CD14-positive monocyte (primary cell): ENCODE measurements around the gene TRIM3. TPM values are rescaled to one million over a fixed set of nuclear protein-coding genes. Genes with fewer than 3 reads are reported as not detected.
A peak's percentile ranks its signal among the peaks of the same experiment; 100 is the strongest.

Experiments used
- DNase-seq, 3 donors: peaks; one replicate each; pipeline ENCODE4 v3.0.0-alpha.2; 2011 to 2022
- H2AFZ ChIP-seq: 2 replicates; pipeline ENCODE4 v1.6.0; 2012; ENCODE audit warnings: mild to moderate bottlenecking, low read depth, low read length, inconsistent platforms; ENCODE audit not compliant: insufficient read depth, poor library complexity, severe bottlenecking
- H3K27ac ChIP-seq, 2 donors: 1 replicate in 1 of 2; 2 replicates in 1 of 2; pipeline ENCODE4 v1.5.1; 2012 to 2013; ENCODE audit warnings: low read length in 2 of 2, control low read depth in 1 of 2, inconsistent platforms in 1 of 2, low read depth in 1 of 2, mild to moderate bottlenecking in 1 of 2
- H3K27me3 ChIP-seq, 2 donors: one replicate each; pipeline versions ENCODE4 v1.6.0 to v1.6.1; 2011 to 2013; ENCODE audit warnings: low read length in 2 of 2; ENCODE audit not compliant: control insufficient read depth in 2 of 2, insufficient read depth in 2 of 2
- H3K36me3 ChIP-seq, 2 donors: replicated peaks in 1 of 2; 1 replicate in 1 of 2; 2 replicates in 1 of 2; pipeline versions ENCODE4 v1.5.1 to v1.6.1; 2012 to 2013; ENCODE audit warnings: low read length in 2 of 2, control low read depth in 1 of 2, inconsistent platforms in 1 of 2, mild to moderate bottlenecking in 1 of 2; ENCODE audit not compliant: insufficient read depth in 2 of 2, control insufficient read depth in 1 of 2
- H3K4me1 ChIP-seq, 2 donors: 1 replicate in 1 of 2; 2 replicates in 1 of 2; pipeline versions ENCODE4 v1.5.1 to v1.6.1; 2012 to 2013; ENCODE audit warnings: low read length in 2 of 2, control low read depth in 1 of 2, inconsistent platforms in 1 of 2, mild to moderate bottlenecking in 1 of 2, moderate library complexity in 1 of 2; ENCODE audit not compliant: insufficient read depth in 2 of 2, control insufficient read depth in 1 of 2
- H3K4me2 ChIP-seq: replicated peaks from 2 replicates; pipeline ENCODE3; 2012; ENCODE audit warnings: low read length, moderate library complexity, mild to moderate bottlenecking; ENCODE audit not compliant: poor library complexity, severe bottlenecking; ENCODE audit errors: extremely low read depth
- H3K4me3 ChIP-seq, 3 experiments: fragments of 200-600 bp in 1 of 3; sonication (generic) in 1 of 3; replicated peaks in 1 of 3; 1 replicate in 2 of 3; 2 replicates in 1 of 3; pipeline ENCODE4 v1.5.1; 2011 to 2013; ENCODE audit warnings: low read length in 3 of 3, mild to moderate bottlenecking in 3 of 3, control low read depth in 2 of 3, low read depth in 2 of 3, inconsistent platforms in 1 of 3, moderate library complexity in 1 of 3
- H3K79me2 ChIP-seq: 2 replicates; pipeline ENCODE4 v1.6.0; 2012; ENCODE audit warnings: mild to moderate bottlenecking, control low read depth, inconsistent platforms, low read length, moderate library complexity; ENCODE audit not compliant: insufficient read depth
- H3K9ac ChIP-seq: 2 replicates; pipeline ENCODE4 v1.6.0; 2017; ENCODE audit warnings: low read length, mild to moderate bottlenecking; ENCODE audit not compliant: insufficient read depth, poor library complexity, severe bottlenecking
- H3K9me3 ChIP-seq, 2 donors: replicated peaks in 1 of 2; 1 replicate in 1 of 2; 2 replicates in 1 of 2; pipeline versions ENCODE4 v1.5.1 to v1.6.1; 2012 to 2013; ENCODE audit warnings: low read length in 2 of 2, control low read depth in 1 of 2; ENCODE audit not compliant: control insufficient read depth in 1 of 2, insufficient read depth in 1 of 2
- H4K20me1 ChIP-seq: 2 replicates; pipeline ENCODE4 v1.6.0; 2012; ENCODE audit warnings: mild to moderate bottlenecking, low read length, control low read depth, moderate library complexity; ENCODE audit not compliant: insufficient read depth
- H3K27ac Mint-ChIP-seq, 7 donors: one replicate each; pipeline ENCODE4 v1.8.0; 2020; ENCODE audit warnings: mild to moderate bottlenecking in 7 of 7, mixed read lengths in 7 of 7, moderate library complexity in 6 of 7, inconsistent platforms in 2 of 7
- H3K27me3 Mint-ChIP-seq, 3 donors: one replicate each; pipeline ENCODE4 v1.8.0; 2021 to 2022; ENCODE audit warnings: low read depth in 3 of 3, mild to moderate bottlenecking in 3 of 3, mixed read lengths in 3 of 3, moderate library complexity in 3 of 3, inconsistent platforms in 1 of 3
- H3K36me3 Mint-ChIP-seq, 2 donors: one replicate each; pipeline ENCODE4 v1.8.0; 2020; ENCODE audit warnings: mixed read lengths in 2 of 2, inconsistent platforms in 1 of 2, mild to moderate bottlenecking in 1 of 2
- H3K4me1 Mint-ChIP-seq: one replicate; pipeline ENCODE4 v1.8.0; 2020; ENCODE audit warnings: mild to moderate bottlenecking, mixed read lengths
- H3K4me3 Mint-ChIP-seq, 2 donors: one replicate each; pipeline ENCODE4 v1.8.0; 2020; ENCODE audit warnings: mild to moderate bottlenecking in 2 of 2, mixed read lengths in 2 of 2, moderate library complexity in 1 of 2
- H3K9me3 Mint-ChIP-seq, 7 donors: one replicate each; pipeline ENCODE4 v1.8.0; 2020 to 2022; ENCODE audit warnings: mixed read lengths in 7 of 7, mild to moderate bottlenecking in 6 of 7, moderate library complexity in 6 of 7, inconsistent platforms in 2 of 7
- WGBS: methylation state at CpG from one replicate; pipeline ENCODE4 v1.1.5; 2013; ENCODE audit warnings: missing lambda C conversion rate; ENCODE audit not compliant: insufficient coverage; 5-methylcytosine and 5-hydroxymethylcytosine counted together
- intact Hi-C, 2 donors: fragments of 100-400 bp; cut with micrococcal nuclease; formaldehyde crosslinking; loops; one replicate each; pipeline versions ENCODE4 v1.15.0 to v1.15.1; 2023
- polyA plus RNA-seq, 3 donors: library from polyadenylated mRNA; depleted of rRNA in 1 of 3; unstranded in 2 of 3; stranded (reverse) in 1 of 3; fragments of 300-500 nt in 2 of 3; fragments of >200 nt in 1 of 3; fragmentation: Illumina TruSeq in 2 of 3; gene quantifications; 1 replicate in 2 of 3; 2 replicates in 1 of 3; pipeline ENCODE4 v1.2.3, GENCODE V29; 2012 to 2021
- TF ChIP-seq, protein P1 (sequence below): fragments of 200-600 bp; IDR thresholded peaks from one replicate; pipeline ENCODE4 v1.8.0; 2022; ENCODE audit warnings: antibody characterized with exemption, mild to moderate bottlenecking

TRIM3 gene
- polyA plus RNA-seq, 3 donors, result 1.7 to 36.2 (median 3.3) TPM

DNA sequence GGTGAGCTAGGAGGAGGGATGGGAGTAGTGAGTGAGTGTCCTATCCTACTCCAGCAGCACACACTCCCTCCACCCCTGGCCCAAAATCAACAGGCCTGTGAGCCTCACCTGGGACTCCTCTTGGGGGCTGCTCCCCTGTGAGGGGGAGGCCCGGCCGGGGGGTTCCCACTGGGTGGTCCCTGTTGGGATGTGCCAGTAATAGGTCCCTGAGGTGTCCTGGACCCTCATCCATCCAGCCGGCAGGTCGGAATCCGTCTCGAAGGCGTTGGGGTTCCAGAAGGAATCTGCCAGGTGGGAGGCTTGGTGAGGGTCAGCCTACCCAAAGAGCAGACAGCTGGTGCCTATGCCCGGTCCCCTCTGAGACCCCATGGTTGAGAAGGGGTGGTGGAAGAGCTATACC lies 70.2 kb downstream of the TRIM3 start:
- Histone ChIP-seq H3K27me3 (no peaks in the 10 kb centered on the region), H2AFZ (no peak overlapping the region), H3K36me3 (no peaks in the 10 kb centered on the region), H4K20me1 (no peaks in the 10 kb centered on the region), H3K4me3 (no peak overlapping the region), H3K27ac (no peak overlapping the region), H3K79me2 (no peaks in the 10 kb centered on the region), H3K9me3 (no peaks in the 10 kb centered on the region), H3K4me1 (peaks cover 6 to 9% of the 10 kb centered on the region in 2 donors), H3K4me2 (no peak overlapping the region), H3K9ac (no peak overlapping the region)
- Mint-ChIP-seq H3K9me3 (no peaks in the 10 kb centered on the region), H3K27me3 (peaks cover 0 to 7% (median 3%) of the 10 kb centered on the region in 3 donors), H3K27ac (no peak overlapping the region), H3K4me3 (no peak overlapping the region), H3K4me1 (peaks cover 11% of the 10 kb centered on the region), H3K36me3 (no peaks in the 10 kb centered on the region)
- DNase-seq, result no peak
- intact Hi-C loops, result no loop called here
- TF ChIP-seq, protein P1, sequence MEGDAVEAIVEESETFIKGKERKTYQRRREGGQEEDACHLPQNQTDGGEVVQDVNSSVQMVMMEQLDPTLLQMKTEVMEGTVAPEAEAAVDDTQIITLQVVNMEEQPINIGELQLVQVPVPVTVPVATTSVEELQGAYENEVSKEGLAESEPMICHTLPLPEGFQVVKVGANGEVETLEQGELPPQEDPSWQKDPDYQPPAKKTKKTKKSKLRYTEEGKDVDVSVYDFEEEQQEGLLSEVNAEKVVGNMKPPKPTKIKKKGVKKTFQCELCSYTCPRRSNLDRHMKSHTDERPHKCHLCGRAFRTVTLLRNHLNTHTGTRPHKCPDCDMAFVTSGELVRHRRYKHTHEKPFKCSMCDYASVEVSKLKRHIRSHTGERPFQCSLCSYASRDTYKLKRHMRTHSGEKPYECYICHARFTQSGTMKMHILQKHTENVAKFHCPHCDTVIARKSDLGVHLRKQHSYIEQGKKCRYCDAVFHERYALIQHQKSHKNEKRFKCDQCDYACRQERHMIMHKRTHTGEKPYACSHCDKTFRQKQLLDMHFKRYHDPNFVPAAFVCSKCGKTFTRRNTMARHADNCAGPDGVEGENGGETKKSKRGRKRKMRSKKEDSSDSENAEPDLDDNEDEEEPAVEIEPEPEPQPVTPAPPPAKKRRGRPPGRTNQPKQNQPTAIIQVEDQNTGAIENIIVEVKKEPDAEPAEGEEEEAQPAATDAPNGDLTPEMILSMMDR, result no peak
- 67% methylated on average over 1 of the region's 8 CpGs for WGBS

DNA sequence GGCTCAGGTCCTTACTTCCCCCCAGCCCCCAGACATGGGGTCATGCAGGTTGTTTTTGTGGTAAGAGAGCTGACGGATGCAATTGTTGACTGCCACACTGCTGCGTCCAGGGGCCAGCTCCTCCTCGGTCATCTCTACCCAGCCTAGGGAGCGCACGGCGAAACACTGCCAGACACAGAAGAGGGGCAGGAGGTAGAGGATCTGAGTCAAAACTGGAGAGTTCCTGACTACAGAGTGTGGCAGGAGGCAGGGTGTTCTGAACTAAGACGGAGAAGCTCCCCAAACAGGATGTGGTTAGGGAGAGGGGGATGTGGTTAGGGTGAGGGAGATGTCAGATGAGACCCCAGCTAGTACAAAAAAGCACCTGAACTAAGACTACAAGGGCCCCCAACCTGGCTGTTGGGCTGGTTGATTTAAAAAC lies 71.2 kb downstream of the TRIM3 start:
- Mint-ChIP-seq H3K4me1 (peaks cover 11% of the 10 kb centered on the region), H3K27ac (peak overlapping the region in 3 of 7 donors; percentile 32 to 69 (median 53)), H3K4me3 (no peak overlapping the region), H3K9me3 (no peaks in the 10 kb centered on the region), H3K27me3 (peaks cover 2 to 7% (median 3%) of the 10 kb centered on the region in 3 donors), H3K36me3 (no peaks in the 10 kb centered on the region)
- Histone ChIP-seq H2AFZ (peak overlapping the region; percentile 47), H3K4me2 (no peak overlapping the region), H3K27ac (no peak overlapping the region), H3K9ac (no peak overlapping the region), H3K79me2 (no peaks in the 10 kb centered on the region), H3K4me3 (no peak overlapping the region), H3K27me3 (no peaks in the 10 kb centered on the region), H4K20me1 (no peaks in the 10 kb centered on the region), H3K9me3 (no peaks in the 10 kb centered on the region), H3K36me3 (no peaks in the 10 kb centered on the region), H3K4me1 (peaks cover 6 to 9% of the 10 kb centered on the region in 2 donors)
- no peak for DNase-seq
- 2% methylated on average over 6 of the region's 7 CpGs for WGBS
- intact Hi-C loops, result no loop called here
- TF ChIP-seq, protein P1, result no peak
